Activated CD8-positive, alpha-beta memory T cell treated with anti-CD3 and anti-CD28 coated beads, Interleukin-2, amount 50 U/mL, for 1 hour (primary cell): ENCODE results near the gene TRAP1.
"Not testable (repeated sequence)": the region's sequence is repeated elsewhere in the genome, so short reads cannot be mapped to it uniquely, and the experiment has no call there.

Experiments
- DNase-seq: peaks from one replicate; pipeline ENCODE4 v3.0.0-alpha.2; 2020; ENCODE audit errors: extremely low read depth

Gene TRAP1

GRCh38 chr16:3673676-3674377, 43.5 kb downstream of the TRAP1 start:
- DNase-seq: no peak

- no peak for DNase-seq
Observed at GRCh38 chr16:3673201-3673600, 44.1 kb downstream of the TRAP1 start.

GRCh38 chr16:3672571-3673041, 44.7 kb downstream of the TRAP1 start:
- DNase-seq: no peak

GRCh38 chr16:3671424-3671823, 45.9 kb downstream of the TRAP1 start:
- no peak for DNase-seq

- no peak for DNase-seq
Observed at GRCh38 chr16:3670711-3671110, 46.6 kb downstream of the TRAP1 start.

- DNase-seq: no peak
Observed at GRCh38 chr16:3669082-3669481, 48.2 kb downstream of the TRAP1 start.

- DNase-seq: no peak
Observed at GRCh38 chr16:3668626-3669025, 48.7 kb downstream of the TRAP1 start.

GRCh38 chr16:3665508-3665907, 51.8 kb downstream of the TRAP1 start:
- DNase-seq: no peak

GRCh38 chr16:3664187-3664896, 53.0 kb downstream of the TRAP1 start:
- no peak for DNase-seq

GRCh38 chr16:3662601-3663000, 54.7 kb downstream of the TRAP1 start:
- DNase-seq: no peak

GRCh38 chr16:3661922-3662321, 55.4 kb downstream of the TRAP1 start:
- no peak for DNase-seq

GRCh38 chr16:3661311-3661710, 56.0 kb downstream of the TRAP1 start:
- DNase-seq: no peak

GRCh38 chr16:3659251-3659650, 58.1 kb downstream of the TRAP1 start:
- DNase-seq: no peak

GRCh38 chr16:3656491-3657468, 60.5 kb downstream of the TRAP1 start:
- DNase-seq: no peak

GRCh38 chr16:3656160-3656490, 61.2 kb downstream of the TRAP1 start:
- not testable (repeated sequence) for DNase-seq

GRCh38 chr16:3655396-3656159, 61.7 kb downstream of the TRAP1 start:
- no peak for DNase-seq

GRCh38 chr16:3655030-3655395, 62.3 kb downstream of the TRAP1 start:
- DNase-seq: no peak

- no peak for DNase-seq
Observed at GRCh38 chr16:3654249-3654991, 62.9 kb downstream of the TRAP1 start, which contains the start of gene DNASE1. Gene DNASE1, plus strand, starts transcription at chr16:3654691. Its CDS starts 683 bp downstream, at chr16:3655374.

- DNase-seq: no peak
Observed at GRCh38 chr16:3652373-3653195, 64.7 kb downstream of the TRAP1 start.
